ENCODE data around the gene RASL10A. TPM values are rescaled to one million over a fixed set of nuclear protein-coding genes. Genes with fewer than 3 reads are reported as not detected.

The RASL10A gene
- total and polyA plus RNA-seq, 2 experiments from 2014 or later: 0.33 to 6.3 TPM

DNA sequence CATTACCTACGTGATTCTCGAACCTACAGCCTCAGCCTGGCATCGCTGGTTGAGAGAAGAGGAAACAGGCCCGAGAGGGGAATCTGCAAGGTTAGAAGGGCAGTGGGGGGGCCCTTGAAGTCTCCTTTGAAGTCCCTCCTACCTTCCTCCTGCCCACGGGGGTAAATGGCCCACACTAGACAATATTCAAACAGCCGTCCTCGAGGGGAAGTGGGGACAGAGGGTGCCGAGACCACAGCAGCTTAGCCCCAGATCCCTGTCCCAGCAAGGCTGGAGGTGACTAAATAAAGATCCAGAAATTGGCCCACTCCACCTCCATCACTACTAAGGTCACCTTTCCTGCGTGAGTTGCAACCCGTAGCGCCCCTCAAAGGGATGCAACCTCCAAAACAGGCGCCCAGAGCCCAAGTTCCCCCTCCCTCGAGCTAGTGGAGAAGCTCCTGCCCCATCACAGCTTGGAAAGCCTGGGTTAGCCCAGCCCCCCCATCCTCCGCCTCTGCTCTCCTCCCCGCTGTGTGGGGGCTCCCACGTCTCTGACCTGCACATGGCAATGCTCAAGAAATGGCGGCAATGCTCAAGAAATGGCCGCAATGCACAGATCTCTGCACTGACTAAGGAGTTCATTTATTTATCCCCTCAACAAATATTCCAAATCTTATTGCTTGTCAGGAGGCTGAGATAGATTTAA is 788 bp upstream of the RASL10A start:
- peaks cover 37% of the 10 kb centered on the region for H3K27me3 ChIP-seq

DNA sequence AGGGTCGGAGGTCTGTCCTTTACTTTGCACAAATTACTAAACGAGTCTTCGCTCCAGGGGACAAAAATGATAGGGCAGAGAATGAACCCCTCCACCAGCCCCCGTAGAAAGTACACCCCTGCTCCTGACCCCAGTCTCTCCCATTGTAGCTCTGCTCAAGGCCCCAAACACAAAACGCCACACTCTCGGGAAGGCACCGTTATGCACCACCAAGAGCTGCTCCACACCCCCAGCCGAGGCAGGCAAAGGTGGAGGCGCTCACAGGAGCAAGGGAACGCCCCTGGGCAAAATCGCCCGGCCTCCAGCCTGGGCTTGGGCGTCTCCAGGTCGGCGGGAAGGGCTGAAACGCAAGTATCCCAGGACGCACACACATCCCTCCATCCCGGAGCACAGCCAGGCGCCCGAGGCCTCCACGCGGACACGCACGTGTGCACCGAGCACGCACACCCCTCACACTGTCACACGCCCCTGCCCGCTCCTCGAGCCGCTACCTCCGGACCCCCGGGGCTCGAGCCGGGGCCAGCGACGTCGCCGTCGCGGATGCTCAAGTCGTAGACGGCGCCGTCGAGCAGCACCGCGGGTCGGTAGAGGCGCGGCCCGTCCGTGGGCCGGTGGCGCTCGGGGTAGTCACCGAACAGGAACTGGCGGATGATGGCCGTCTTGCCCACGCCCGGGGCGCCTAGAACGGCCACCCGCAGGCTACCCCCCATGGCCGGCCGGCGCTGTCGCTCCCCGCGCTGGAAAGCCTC is 786 bp downstream of the RASL10A start:
- H3K4me3 ChIP-seq: no peak overlapping the region
- H3K36me3 ChIP-seq (replicated peaks; ENCODE audit: insufficient read depth, low read depth): no peaks in the 10 kb centered on the region
- H2AFZ ChIP-seq: no peak overlapping the region
- H3K27ac ChIP-seq: no peak overlapping the region
- H3K4me1 ChIP-seq (ENCODE audit: insufficient read depth): peaks cover 13% of the 10 kb centered on the region
- H3K79me2 ChIP-seq: no peaks in the 10 kb centered on the region
- no peaks in the 10 kb centered on the region for H3K9me3 ChIP-seq (ENCODE audit: low read depth)
- H3K27me3 ChIP-seq: peaks cover 37% of the 10 kb centered on the region
- H4K20me1 ChIP-seq (ENCODE audit: insufficient read depth, poor library complexity, severe bottlenecking): no peaks in the 10 kb centered on the region
- WGBS (ENCODE audit: low lambda C conversion rate, missing lambda C conversion rate): 11% methylated on average over 51 of the region's 69 CpGs
- peak overlapping the region; percentile 85 for H3K4me2 ChIP-seq
- no peak for DNase-seq (ENCODE audit: low spot score)
- peak; percentile 75 for TF ChIP-seq EZH2 (IDR thresholded peaks at IDR 0.05; ENCODE audit: borderline replicate concordance)
- TF ChIP-seq, protein P1, sequence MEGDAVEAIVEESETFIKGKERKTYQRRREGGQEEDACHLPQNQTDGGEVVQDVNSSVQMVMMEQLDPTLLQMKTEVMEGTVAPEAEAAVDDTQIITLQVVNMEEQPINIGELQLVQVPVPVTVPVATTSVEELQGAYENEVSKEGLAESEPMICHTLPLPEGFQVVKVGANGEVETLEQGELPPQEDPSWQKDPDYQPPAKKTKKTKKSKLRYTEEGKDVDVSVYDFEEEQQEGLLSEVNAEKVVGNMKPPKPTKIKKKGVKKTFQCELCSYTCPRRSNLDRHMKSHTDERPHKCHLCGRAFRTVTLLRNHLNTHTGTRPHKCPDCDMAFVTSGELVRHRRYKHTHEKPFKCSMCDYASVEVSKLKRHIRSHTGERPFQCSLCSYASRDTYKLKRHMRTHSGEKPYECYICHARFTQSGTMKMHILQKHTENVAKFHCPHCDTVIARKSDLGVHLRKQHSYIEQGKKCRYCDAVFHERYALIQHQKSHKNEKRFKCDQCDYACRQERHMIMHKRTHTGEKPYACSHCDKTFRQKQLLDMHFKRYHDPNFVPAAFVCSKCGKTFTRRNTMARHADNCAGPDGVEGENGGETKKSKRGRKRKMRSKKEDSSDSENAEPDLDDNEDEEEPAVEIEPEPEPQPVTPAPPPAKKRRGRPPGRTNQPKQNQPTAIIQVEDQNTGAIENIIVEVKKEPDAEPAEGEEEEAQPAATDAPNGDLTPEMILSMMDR (IDR thresholded peaks at IDR 0.05; ENCODE audit: poor library complexity): no peak
- no peak for TF ChIP-seq EZH2phosphoT487 (IDR thresholded peaks at IDR 0.05; ENCODE audit: low read depth, severe bottlenecking, unreplicated experiment)
- no peaks in the 10 kb centered on the region for H3K9me2 ChIP-seq (replicated peaks; ENCODE audit: insufficient read depth)

More for the DNA sequence above, 788 bp upstream of the RASL10A start:
- Histone ChIP-seq H3K4me2 (peak overlapping the region; percentile 85), H4K20me1 (ENCODE audit: insufficient read depth, poor library complexity, severe bottlenecking) (no peaks in the 10 kb centered on the region), H3K27ac (no peak overlapping the region), H3K9me3 (ENCODE audit: low read depth) (no peaks in the 10 kb centered on the region), H3K4me1 (ENCODE audit: insufficient read depth) (peaks cover 7% of the 10 kb centered on the region), H3K36me3 (replicated peaks; ENCODE audit: insufficient read depth, low read depth) (no peaks in the 10 kb centered on the region), H3K79me2 (no peaks in the 10 kb centered on the region), H3K4me3 (no peak overlapping the region), H2AFZ (no peak overlapping the region), H3K9me2 (replicated peaks; ENCODE audit: insufficient read depth) (no peaks in the 10 kb centered on the region)
- TF ChIP-seq, protein P1 (IDR thresholded peaks at IDR 0.05; ENCODE audit: poor library complexity): no peak
- no peak for DNase-seq (ENCODE audit: low spot score)
- 73% methylated on average over 17 of the region's 18 CpGs for WGBS (ENCODE audit: low lambda C conversion rate, missing lambda C conversion rate)

DNA sequence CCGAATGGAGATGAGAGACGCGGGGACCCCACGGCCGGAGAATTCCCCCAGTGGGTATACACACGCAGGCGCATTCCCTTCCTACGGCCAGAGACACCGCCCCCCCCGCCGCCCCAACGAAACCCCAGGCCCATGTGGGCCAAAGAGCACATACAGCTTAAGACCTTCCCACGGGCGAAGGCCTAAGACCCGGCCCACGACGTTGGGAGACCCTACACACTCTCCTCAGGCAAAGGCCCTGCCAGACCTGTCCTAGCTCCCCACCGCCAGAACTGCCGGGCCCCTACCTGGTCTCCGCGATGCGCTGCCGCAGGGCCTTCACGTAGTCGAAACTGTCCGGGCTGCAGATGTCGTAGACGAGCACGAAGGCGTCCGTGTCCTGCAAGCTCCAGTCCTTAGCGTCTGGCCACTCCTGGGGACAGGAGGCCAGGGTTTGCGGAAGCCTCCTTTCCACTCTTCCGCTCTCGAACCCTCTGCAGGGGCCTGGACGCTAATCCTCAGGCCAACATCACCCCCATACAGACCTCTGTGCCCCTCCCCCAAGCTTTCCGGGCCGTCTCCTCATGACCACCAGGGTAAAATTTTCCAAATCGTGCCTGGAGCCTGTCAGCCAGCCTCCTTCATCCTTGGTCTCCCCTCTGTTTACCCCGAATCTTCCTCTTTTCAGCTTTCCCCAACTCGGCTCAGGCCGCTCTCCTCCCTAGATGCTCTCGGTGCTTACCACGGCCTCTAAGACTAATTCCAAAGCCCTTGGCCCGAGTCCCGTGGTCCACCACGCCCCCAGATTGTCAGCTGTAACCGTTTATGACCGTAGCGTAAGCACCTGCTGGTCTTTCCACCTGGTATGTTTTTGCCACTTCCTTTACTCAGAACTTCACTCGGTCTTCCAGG is 1.7 kb downstream of the RASL10A start:
- Histone ChIP-seq H3K27ac (no peak overlapping the region), H3K79me2 (no peaks in the 10 kb centered on the region), H3K4me3 (no peak overlapping the region), H3K4me1 (ENCODE audit: insufficient read depth) (peaks cover 18% of the 10 kb centered on the region), H3K36me3 (replicated peaks; ENCODE audit: insufficient read depth, low read depth) (no peaks in the 10 kb centered on the region), H3K4me2 (peak overlapping the region; percentile 85), H3K9me3 (ENCODE audit: low read depth) (no peaks in the 10 kb centered on the region), H2AFZ (no peak overlapping the region), H4K20me1 (ENCODE audit: insufficient read depth, poor library complexity, severe bottlenecking) (no peaks in the 10 kb centered on the region), H3K9me2 (replicated peaks; ENCODE audit: insufficient read depth) (no peaks in the 10 kb centered on the region), H3K27me3 (peaks cover 37% of the 10 kb centered on the region)
- no peak for DNase-seq (ENCODE audit: low spot score)
- TF ChIP-seq EZH2 (IDR thresholded peaks at IDR 0.05; ENCODE audit: borderline replicate concordance): no peak
- TF ChIP-seq, protein P1 (IDR thresholded peaks at IDR 0.05; ENCODE audit: poor library complexity): no peak
- 71% methylated on average over 39 of the region's 51 CpGs for WGBS (ENCODE audit: low lambda C conversion rate, missing lambda C conversion rate)

Data from hepatocyte (in vitro differentiated cells).